Measurements from ENCODE around the gene ANKDD1B. TPM values are rescaled to one million over a fixed set of nuclear protein-coding genes. Genes with fewer than 3 reads are reported as not detected.
A peak's percentile ranks its signal among the peaks of the same experiment; 100 is the strongest.

Gene ANKDD1B
- total and polyA plus RNA-seq, 2 of the 13 experiments (the other 11 are each of a cell fraction or from before 2014, with no cell fraction given): 0.12 to 0.27 TPM

DNA sequence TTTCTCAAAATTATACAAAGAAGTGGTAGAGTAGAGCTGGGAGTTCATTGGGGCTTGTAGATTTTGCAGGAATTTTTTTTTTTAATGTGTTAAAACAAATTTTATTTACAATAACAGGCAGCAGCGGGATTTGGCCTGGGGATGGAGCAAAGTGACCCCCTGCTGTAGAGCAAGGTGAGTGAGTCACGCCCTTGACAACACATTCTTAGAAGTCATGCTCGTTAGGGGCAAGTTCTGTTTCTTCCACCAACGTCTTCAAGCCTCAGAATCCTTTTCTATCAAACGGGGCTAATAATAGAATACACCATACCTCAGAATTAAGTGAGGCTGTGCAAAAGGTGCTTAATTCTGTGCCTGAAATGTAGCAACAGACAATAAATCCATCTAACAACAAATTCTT is 1.1 kb upstream of the ANKDD1B start:
- no peak overlapping the region for H2AFZ ChIP-seq (ENCODE audit: low read length)
- intact Hi-C loops (cut with micrococcal nuclease; ENCODE audit: unreplicated experiment) (no loop called here), in situ Hi-C loops (cut with HindIII; ENCODE audit: extremely low pct_ligation_motif_present, low pct_unique_long_range_greater_than_20kb) (no loop called here)
- ATAC-seq: no peak
- TF ChIP-seq GLI4 (CRISPR knock-in tag; IDR thresholded peaks at IDR 0.05; ENCODE audit: borderline replicate concordance) (no peak), CC2D1A (CRISPR knock-in tag; IDR thresholded peaks at IDR 0.05) (no peak), ZNF589 (CRISPR knock-in tag; conservative IDR thresholded peaks at IDR 0.05) (no peak), ZNF607 (CRISPR knock-in tag; IDR thresholded peaks at IDR 0.05; ENCODE audit: borderline replicate concordance) (no peak), HOXD1 (CRISPR knock-in tag; IDR thresholded peaks at IDR 0.05) (no peak), FOXA3 (CRISPR knock-in tag; IDR thresholded peaks at IDR 0.05) (no peak), SOX5 (CRISPR knock-in tag; IDR thresholded peaks at IDR 0.05; ENCODE audit: borderline replicate concordance) (no peak), ZNF17 (CRISPR knock-in tag; IDR thresholded peaks at IDR 0.05) (no peak), ZNF441 (CRISPR knock-in tag; IDR thresholded peaks at IDR 0.05; ENCODE audit: borderline replicate concordance) (no peak), SNAPC2 (CRISPR knock-in tag; IDR thresholded peaks at IDR 0.05) (no peak), NFKB2 (CRISPR knock-in tag; IDR thresholded peaks at IDR 0.05; ENCODE audit: borderline replicate concordance) (no peak), ZNF768 (CRISPR knock-in tag; IDR thresholded peaks at IDR 0.05) (no peak)
- TF ChIP-seq, protein P1, sequence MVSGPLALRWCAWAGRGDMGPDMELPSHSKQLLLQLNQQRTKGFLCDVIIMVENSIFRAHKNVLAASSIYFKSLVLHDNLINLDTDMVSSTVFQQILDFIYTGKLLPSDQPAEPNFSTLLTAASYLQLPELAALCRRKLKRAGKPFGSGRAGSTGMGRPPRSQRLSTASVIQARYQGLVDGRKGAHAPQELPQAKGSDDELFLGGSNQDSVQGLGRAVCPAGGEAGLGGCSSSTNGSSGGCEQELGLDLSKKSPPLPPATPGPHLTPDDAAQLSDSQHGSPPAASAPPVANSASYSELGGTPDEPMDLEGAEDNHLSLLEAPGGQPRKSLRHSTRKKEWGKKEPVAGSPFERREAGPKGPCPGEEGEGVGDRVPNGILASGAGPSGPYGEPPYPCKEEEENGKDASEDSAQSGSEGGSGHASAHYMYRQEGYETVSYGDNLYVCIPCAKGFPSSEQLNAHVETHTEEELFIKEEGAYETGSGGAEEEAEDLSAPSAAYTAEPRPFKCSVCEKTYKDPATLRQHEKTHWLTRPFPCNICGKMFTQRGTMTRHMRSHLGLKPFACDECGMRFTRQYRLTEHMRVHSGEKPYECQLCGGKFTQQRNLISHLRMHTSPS (CRISPR knock-in tag; IDR thresholded peaks at IDR 0.05; ENCODE audit: low read depth): no peak
- TF ChIP-seq, protein P2, sequence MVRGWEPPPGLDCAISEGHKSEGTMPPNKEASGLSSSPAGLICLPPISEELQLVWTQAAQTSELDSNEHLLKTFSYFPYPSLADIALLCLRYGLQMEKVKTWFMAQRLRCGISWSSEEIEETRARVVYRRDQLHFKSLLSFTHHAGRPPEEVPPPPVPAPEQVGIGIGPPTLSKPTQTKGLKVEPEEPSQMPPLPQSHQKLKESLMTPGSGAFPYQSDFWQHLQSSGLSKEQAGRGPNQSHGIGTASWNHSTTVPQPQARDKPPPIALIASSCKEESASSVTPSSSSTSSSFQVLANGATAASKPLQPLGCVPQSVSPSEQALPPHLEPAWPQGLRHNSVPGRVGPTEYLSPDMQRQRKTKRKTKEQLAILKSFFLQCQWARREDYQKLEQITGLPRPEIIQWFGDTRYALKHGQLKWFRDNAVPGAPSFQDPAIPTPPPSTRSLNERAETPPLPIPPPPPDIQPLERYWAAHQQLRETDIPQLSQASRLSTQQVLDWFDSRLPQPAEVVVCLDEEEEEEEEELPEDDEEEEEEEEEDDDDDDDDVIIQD (CRISPR knock-in tag; IDR thresholded peaks at IDR 0.05; ENCODE audit: low read depth): no peak
- TF ChIP-seq, protein P3, sequence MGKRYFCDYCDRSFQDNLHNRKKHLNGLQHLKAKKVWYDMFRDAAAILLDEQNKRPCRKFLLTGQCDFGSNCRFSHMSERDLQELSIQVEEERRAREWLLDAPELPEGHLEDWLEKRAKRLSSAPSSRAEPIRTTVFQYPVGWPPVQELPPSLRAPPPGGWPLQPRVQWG (CRISPR knock-in tag; IDR thresholded peaks at IDR 0.05; ENCODE audit: borderline replicate concordance, low read depth): no peak
- 72% methylated on average over 5 of the region's 5 CpGs for WGBS (ENCODE audit: low lambda C conversion rate)
- no peak overlapping the region; a peak in 1 of 6 replicates for H3K4me3 ChIP-seq (replicated peaks in 1 of 3; ENCODE audit: insufficient read depth in 1 of 3, low read depth in 2 of 3, low read length in 3 of 3)
- H3K79me2 ChIP-seq (ENCODE audit: insufficient read depth, low read length): no peaks in the 10 kb centered on the region
- no peaks in the 10 kb centered on the region for H4K20me1 ChIP-seq (ENCODE audit: insufficient read depth, low read length)
- no peak overlapping the region for H3K9ac ChIP-seq (ENCODE audit: insufficient read depth, low read depth, low read length)
- peak; percentile 49 for FAIRE-seq
- H3K36me3 ChIP-seq (replicated peaks in 1 of 2; ENCODE audit: control insufficient read depth in 1 of 2, insufficient read depth in 2 of 2, low read length in 2 of 2): no peaks in the 10 kb centered on the region
- CTCF ChIA-PET (ENCODE audit: low intra/inter-chr PET ratio, low total read pairs): no interaction called here
- H3K4me1 ChIP-seq (ENCODE audit: insufficient read depth, low read length): peaks cover 5% of the 10 kb centered on the region; the same call in 1 of the 2 replicates
- no peaks in the 10 kb centered on the region; a peak in 1 of 5 replicates for H3K27me3 ChIP-seq (ENCODE audit: control insufficient read depth in 1 of 2, insufficient read depth in 2 of 2, low read length in 2 of 2)
- H3K9me3 ChIP-seq (ENCODE audit: low read length): no peaks in the 10 kb centered on the region
- POLR2A ChIA-PET: no interaction called here
- no peak overlapping the region for H3K27ac ChIP-seq (ENCODE audit: extremely low read length, insufficient read depth, low read length)
- no peak for DNase-seq (ENCODE audit: low spot score)
- H3K4me2 ChIP-seq (ENCODE audit: low read depth, low read length): peak overlapping the region; percentile 91; the same call in 1 of the 2 replicates
- BruUV-seq (replicated peaks): no TSS peak
